K562 (cell line): ENCODE results near the gene COL15A1. TPM values are rescaled to one million over a fixed set of nuclear protein-coding genes. Genes with fewer than 3 reads are reported as not detected.

Experiments
- ATAC-seq: fragments of 200-7000 bp; cut with Tn5 transposase; 3 replicates; pipeline ENCODE4 v1.9.1; 2020; ENCODE audit warnings: moderate library complexity
- BruUV-seq: library from RNA; stranded (reverse); fragments of 400-500 nt; replicated peaks from 2 replicates; lab custom pipeline; 2021; lab: Mats Ljungman, UMichigan
- CTCF ChIA-PET: fragments of 300-600 bp; formaldehyde crosslinking; extraction: SDS; loops from one replicate; lab custom pipeline; 2021; ENCODE audit warnings: low intra/inter-chr PET ratio; lab: Yijun Ruan, JAX
- POLR2A ChIA-PET: fragments of 300-600, 350-650 bp; sonication (Branson Sonifier 250); formaldehyde crosslinking; extraction: SDS; loops from one replicate; lab custom pipeline; 2021; ENCODE audit warnings: antibody characterized with exemption, inconsistent platforms; lab: Yijun Ruan, JAX
- DNase-seq, 4 experiments: peaks; one replicate each; pipeline versions ENCODE4 v3.0.0 to v3.0.0-alpha.2; 2011 to 2018; ENCODE audit warnings: low spot score in 3 of 4, mixed read lengths in 3 of 4; ENCODE audit errors: extremely low read depth in 1 of 4
- FAIRE-seq: peaks from 2 replicates; lab custom pipeline; 2011; peaks lifted over from hg19 to GRCh38; lab: Jason Lieb, UNC
- H2AFZ ChIP-seq: 2 replicates; pipeline ENCODE4 v1.6.0; 2011; ENCODE audit warnings: low read depth, low read length, control low read depth, inconsistent platforms
- H3K27ac ChIP-seq: fragments of 200-600 bp; 3 replicates; pipeline ENCODE4 v1.8.0; 2011; ENCODE audit warnings: low read depth, mild to moderate bottlenecking, control low read depth, inconsistent platforms, low read length, moderate library complexity, mixed read lengths; ENCODE audit errors: extremely low read depth
- H3K27me3 ChIP-seq, 2 experiments: fragments of 300-600 bp in 1 of 2; 2 replicates in 1 of 2; 3 replicates in 1 of 2; pipeline versions ENCODE4 v1.6.0 to v1.8.0; 2011; ENCODE audit warnings: inconsistent platforms in 2 of 2, low read length in 2 of 2, mild to moderate bottlenecking in 1 of 2, mixed read lengths in 1 of 2, moderate library complexity in 1 of 2; ENCODE audit not compliant: control insufficient read depth in 2 of 2, insufficient read depth in 2 of 2
- H3K36me3 ChIP-seq: fragments of 300-600 bp; 3 replicates; pipeline ENCODE4 v1.8.0; 2011; ENCODE audit warnings: mild to moderate bottlenecking, low read length, inconsistent platforms; ENCODE audit not compliant: control insufficient read depth, insufficient read depth
- H3K4me1 ChIP-seq, 2 experiments: fragments of 200-600 bp in 1 of 2; replicated peaks in 1 of 2; 2 replicates in 1 of 2; 3 replicates in 1 of 2; pipeline versions ENCODE4 v1.5.1 to v1.8.0; 2011; ENCODE audit warnings: inconsistent platforms in 2 of 2, low read length in 2 of 2, mild to moderate bottlenecking in 1 of 2, mixed read lengths in 1 of 2, moderate library complexity in 1 of 2; ENCODE audit not compliant: control insufficient read depth in 2 of 2, insufficient read depth in 2 of 2
- H3K4me2 ChIP-seq: 2 replicates; pipeline ENCODE4 v1.6.1; 2011; ENCODE audit warnings: low read length, control low read depth, inconsistent platforms, mixed read lengths; ENCODE audit not compliant: insufficient read depth
- H3K4me3 ChIP-seq: fragments of 200-600 bp; sonication (generic), shearing (Covaris generic); 2 replicates; pipeline ENCODE4 v1.5.1; 2016; ENCODE audit warnings: control low read depth, inconsistent platforms
- H3K79me2 ChIP-seq: fragments of 200-600 bp; 3 replicates; pipeline ENCODE4 v1.8.0; 2011; ENCODE audit warnings: low read length, inconsistent platforms; ENCODE audit not compliant: control insufficient read depth, insufficient read depth
- H3K9ac ChIP-seq, 2 experiments: 2 replicates each; pipeline versions ENCODE4 v1.6.0 to v1.6.1; 2011; ENCODE audit warnings: low read depth in 2 of 2, low read length in 2 of 2, control low read depth in 1 of 2, inconsistent platforms in 1 of 2, mild to moderate bottlenecking in 1 of 2, mixed read lengths in 1 of 2; ENCODE audit not compliant: insufficient read depth in 1 of 2
- H3K9me1 ChIP-seq: one replicate; pipeline ENCODE4 v1.6.0; 2011; ENCODE audit warnings: inconsistent platforms, mild to moderate bottlenecking, low read length, moderate library complexity; ENCODE audit not compliant: control insufficient read depth, insufficient read depth
- H3K9me3 ChIP-seq: replicated peaks from 2 replicates; pipeline ENCODE4 v1.5.1; 2011; ENCODE audit warnings: low read depth, low read length, inconsistent platforms; ENCODE audit not compliant: control insufficient read depth, insufficient read depth
- H4K20me1 ChIP-seq: replicated peaks from 2 replicates; pipeline ENCODE4 v1.6.1; 2011; ENCODE audit warnings: low read length, inconsistent platforms, mixed read lengths; ENCODE audit not compliant: control insufficient read depth, insufficient read depth
- CCNT2 ChIP-seq: IDR thresholded peaks from 2 replicates; pipeline ENCODE4 v1.6.1; 2011; ENCODE audit warnings: borderline replicate concordance, low read depth, mild to moderate bottlenecking, moderate library complexity, mixed read lengths, low read length; ENCODE audit not compliant: insufficient read length; ENCODE audit errors: extremely low read depth
- CHD1 ChIP-seq: fragments of 200-600 bp; sonication (generic); IDR thresholded peaks from one replicate; pipeline ENCODE4 v1.6.1; 2012; ENCODE audit warnings: mild to moderate bottlenecking, moderate library complexity, low read length, inconsistent platforms
- CREB3 ChIP-seq: fragments of 450-650 bp; conservative IDR thresholded peaks from 2 replicates; pipeline ENCODE4 v1.6.1; 2016; ENCODE audit warnings: missing genetic modification characterization, low read depth, mild to moderate bottlenecking, missing compliant biosample characterization, moderate library complexity
- HEY1 ChIP-seq: fragments of 250-450 bp; sonication (Bioruptor Pico); IDR thresholded peaks from 2 replicates; pipeline ENCODE4 v1.5.0; 2020; ENCODE audit warnings: mild to moderate bottlenecking, moderate library complexity, borderline replicate concordance
- HSF4 ChIP-seq: fragments of 250-450 bp; sonication (Bioruptor Pico); IDR thresholded peaks from 2 replicates; pipeline ENCODE4 v2.1.2; 2022; ENCODE audit warnings: mild to moderate bottlenecking, moderate library complexity, borderline replicate concordance
- NCOA1 ChIP-seq: fragments of 450-650 bp; IDR thresholded peaks from 2 replicates; pipeline ENCODE4 v1.6.1; 2016; ENCODE audit warnings: low read depth
- NFE2L1 ChIP-seq: fragments of 450-650 bp; IDR thresholded peaks from 2 replicates; pipeline ENCODE4 v1.6.1; 2016; ENCODE audit warnings: missing genetic modification characterization, low read depth, mild to moderate bottlenecking, missing compliant biosample characterization, moderate library complexity, borderline replicate concordance
- PHB ChIP-seq: fragments of 250-450 bp; sonication (Bioruptor Pico); IDR thresholded peaks from 2 replicates; pipeline ENCODE4 v1.5.0; 2021
- POLR2AphosphoS5 ChIP-seq: IDR thresholded peaks from 2 replicates; pipeline ENCODE4 v1.6.1; 2011; ENCODE audit warnings: mild to moderate bottlenecking, low read depth, low read length, moderate library complexity; ENCODE audit not compliant: control insufficient read depth, insufficient read depth
- RNF219 ChIP-seq: fragments of 250-450 bp; sonication (Bioruptor Pico); IDR thresholded peaks from 2 replicates; pipeline ENCODE4 v1.5.0; 2022; ENCODE audit warnings: mild to moderate bottlenecking
- TCF3 ChIP-seq: sonication (generic); formaldehyde crosslinking; IDR thresholded peaks from 2 replicates; pipeline ENCODE4 v1.4.0; 2020; ENCODE audit warnings: mild to moderate bottlenecking, missing genetic modification reagents
- ZKSCAN3 ChIP-seq: fragments of 250-450 bp; sonication (Bioruptor Pico); IDR thresholded peaks from 2 replicates; pipeline ENCODE4 v1.4.0; 2020
- ZNF24 ChIP-seq: fragments of 450-650 bp; IDR thresholded peaks from 2 replicates; pipeline ENCODE4 v1.6.1; 2016
- ZNF584 ChIP-seq: fragments of 200-800 bp; sonication (Bioruptor generic); IDR thresholded peaks from 2 replicates; pipeline ENCODE4 v1.6.1; 2016; ENCODE audit warnings: low read depth, mild to moderate bottlenecking, missing genetic modification characterization, missing compliant biosample characterization
- in situ Hi-C: fragments of 300-500 bp; cut with MboI; formaldehyde crosslinking; loops from 4 replicates; pipeline ENCODE4 v1.15.0; 2018; ENCODE audit warnings: inconsistent platforms, mixed read lengths
- intact Hi-C: fragments of 100-400 bp; cut with micrococcal nuclease; formaldehyde crosslinking; loops from 2 replicates; pipeline ENCODE4 v1.14.2; 2022
- polyA plus RNA-seq, 8 experiments: library from polyadenylated mRNA; depleted of rRNA in 4 of 8; stranded (reverse) in 5 of 8; unstranded in 3 of 8; fragments of >200 nt; fragmentation: Nextera tagmentation in 2 of 8; fragmentation: Illumina TruSeq in 1 of 8; extraction: Ambion mirVana in 2 of 8; extraction: Trizol in 1 of 8; gene quantifications; 2 replicates each; pipeline versions ENCODE4 v1.2.1 to v1.2.3, GENCODE V29; 2011 to 2014; ENCODE audit warnings: inconsistent platforms in 1 of 8, missing spikeins in 1 of 8
- total RNA-seq, 7 experiments: library from RNA; depleted of rRNA in 6 of 7; stranded (reverse); fragments of >200 nt in 6 of 7; fragmentation: Illumina TruSeq in 2 of 7; extraction: Trizol in 2 of 7; gene quantifications; 2 replicates each; pipeline versions ENCODE4 v1.2.1 to v1.2.3, GENCODE V29; 2011 to 2021; ENCODE audit warnings: low replicate concordance in 1 of 7
- TF ChIP-seq, protein P1 (sequence below): fragments of 450-650 bp; formaldehyde crosslinking; IDR thresholded peaks from 2 replicates; pipeline ENCODE4 v1.4.0; 2020; ENCODE audit warnings: mild to moderate bottlenecking, moderate library complexity

The COL15A1 gene
- total and polyA plus RNA-seq, 9 of the 15 experiments (the other 6 are each of a cell fraction or from before 2014, with no cell fraction given), result 0.46 to 5.1 (median 2.6) TPM

- no peak for TF ChIP-seq RNF219
- TF ChIP-seq HSF4 (CRISPR knock-in tag), result no peak
- no peak for TF ChIP-seq HEY1 (CRISPR knock-in tag)
- TF ChIP-seq, protein P1, sequence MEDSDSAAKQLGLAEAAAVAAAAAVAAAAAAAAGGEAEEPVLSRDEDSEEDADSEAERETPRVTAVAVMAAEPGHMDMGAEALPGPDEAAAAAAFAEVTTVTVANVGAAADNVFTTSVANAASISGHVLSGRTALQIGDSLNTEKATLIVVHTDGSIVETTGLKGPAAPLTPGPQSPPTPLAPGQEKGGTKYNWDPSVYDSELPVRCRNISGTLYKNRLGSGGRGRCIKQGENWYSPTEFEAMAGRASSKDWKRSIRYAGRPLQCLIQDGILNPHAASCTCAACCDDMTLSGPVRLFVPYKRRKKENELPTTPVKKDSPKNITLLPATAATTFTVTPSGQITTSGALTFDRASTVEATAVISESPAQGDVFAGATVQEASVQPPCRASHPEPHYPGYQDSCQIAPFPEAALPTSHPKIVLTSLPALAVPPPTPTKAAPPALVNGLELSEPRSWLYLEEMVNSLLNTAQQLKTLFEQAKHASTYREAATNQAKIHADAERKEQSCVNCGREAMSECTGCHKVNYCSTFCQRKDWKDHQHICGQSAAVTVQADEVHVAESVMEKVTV (CRISPR knock-in tag), result no peak
- no peak for TF ChIP-seq ZNF24
- no peak for TF ChIP-seq PHB
- TF ChIP-seq CHD1, result no peak
These were observed 58.2 kb downstream of the COL15A1 start (continued) for GRCh38 chr9:99001892-99002291.

GRCh38 chr9:99002706-99003105, 59.0 kb downstream of the COL15A1 start:
- Histone ChIP-seq H3K4me3 (no peak overlapping the region), H2AFZ (no peak overlapping the region), H3K36me3 (no peaks in the 10 kb centered on the region), H3K4me2 (no peak overlapping the region), H3K27ac (no peak overlapping the region), H3K4me1 (peaks cover 41% of the 10 kb centered on the region in 2 experiments), H3K27me3 (no peaks in the 10 kb centered on the region), H3K9ac (no peak overlapping the region), H3K9me3 (no peaks in the 10 kb centered on the region), H4K20me1 (no peaks in the 10 kb centered on the region), H3K79me2 (no peaks in the 10 kb centered on the region), H3K9me1 (no peaks in the 10 kb centered on the region)
- no peak for TF ChIP-seq NFE2L1 (tag)
- no peak for TF ChIP-seq CREB3 (tag)
- no peak for TF ChIP-seq NCOA1
- TF ChIP-seq CCNT2, result no peak
- no peak for TF ChIP-seq POLR2AphosphoS5
- TF ChIP-seq ZKSCAN3 (CRISPR knock-in tag), result no peak
- no peak for TF ChIP-seq ZNF584 (CRISPR knock-in tag)
- TF ChIP-seq TCF3 (CRISPR knock-in tag), result no peak
- FAIRE-seq (no peak), DNase-seq (no peak), ATAC-seq (no peak)
- BruUV-seq, result no TSS peak
- ChIA-PET CTCF (interaction anchor here (5.3 kb wide), 1 partner anchor 138 kb away, joined by 61 read pairs; no protein-coding TSS in a partner anchor), POLR2A (interaction anchor here (0.8 to 2.1 kb wide), 4 partner anchors 18 to 101 kb away, joined by 3 to 8 read pairs (median 4); partner anchors contain the start of gene TGFBR1)
- intact Hi-C loops, result no loop called here
- in situ Hi-C loops, result no loop called here
